Measurements from ENCODE around the gene OSGIN1.

DNA sequence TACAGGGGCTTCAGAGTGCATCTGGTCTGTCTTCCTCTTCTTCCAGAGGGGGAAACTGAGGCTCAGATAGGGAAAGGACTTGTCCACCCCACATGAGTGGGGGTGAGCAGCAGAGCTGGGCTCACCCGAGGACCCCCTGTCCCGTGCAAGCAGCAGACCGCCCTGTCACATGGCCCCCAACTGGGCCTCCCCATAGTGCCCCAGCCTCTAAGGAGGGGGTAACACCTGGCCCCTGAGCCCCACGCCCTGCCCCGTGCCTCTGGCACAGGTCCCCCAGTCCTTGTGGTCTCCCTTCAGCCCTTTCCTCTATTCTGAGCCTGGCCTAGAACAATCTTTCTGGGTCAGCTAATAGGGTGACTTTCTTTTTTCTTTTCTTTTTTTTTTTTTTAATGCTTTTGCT is 8.6 kb downstream of the OSGIN1 start:
- TF ChIP-seq, protein P1, sequence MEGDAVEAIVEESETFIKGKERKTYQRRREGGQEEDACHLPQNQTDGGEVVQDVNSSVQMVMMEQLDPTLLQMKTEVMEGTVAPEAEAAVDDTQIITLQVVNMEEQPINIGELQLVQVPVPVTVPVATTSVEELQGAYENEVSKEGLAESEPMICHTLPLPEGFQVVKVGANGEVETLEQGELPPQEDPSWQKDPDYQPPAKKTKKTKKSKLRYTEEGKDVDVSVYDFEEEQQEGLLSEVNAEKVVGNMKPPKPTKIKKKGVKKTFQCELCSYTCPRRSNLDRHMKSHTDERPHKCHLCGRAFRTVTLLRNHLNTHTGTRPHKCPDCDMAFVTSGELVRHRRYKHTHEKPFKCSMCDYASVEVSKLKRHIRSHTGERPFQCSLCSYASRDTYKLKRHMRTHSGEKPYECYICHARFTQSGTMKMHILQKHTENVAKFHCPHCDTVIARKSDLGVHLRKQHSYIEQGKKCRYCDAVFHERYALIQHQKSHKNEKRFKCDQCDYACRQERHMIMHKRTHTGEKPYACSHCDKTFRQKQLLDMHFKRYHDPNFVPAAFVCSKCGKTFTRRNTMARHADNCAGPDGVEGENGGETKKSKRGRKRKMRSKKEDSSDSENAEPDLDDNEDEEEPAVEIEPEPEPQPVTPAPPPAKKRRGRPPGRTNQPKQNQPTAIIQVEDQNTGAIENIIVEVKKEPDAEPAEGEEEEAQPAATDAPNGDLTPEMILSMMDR (IDR thresholded peaks at IDR 0.05; ENCODE audit: insufficient read depth, low read length) = no peak
- TF ChIP-seq, protein P2, sequence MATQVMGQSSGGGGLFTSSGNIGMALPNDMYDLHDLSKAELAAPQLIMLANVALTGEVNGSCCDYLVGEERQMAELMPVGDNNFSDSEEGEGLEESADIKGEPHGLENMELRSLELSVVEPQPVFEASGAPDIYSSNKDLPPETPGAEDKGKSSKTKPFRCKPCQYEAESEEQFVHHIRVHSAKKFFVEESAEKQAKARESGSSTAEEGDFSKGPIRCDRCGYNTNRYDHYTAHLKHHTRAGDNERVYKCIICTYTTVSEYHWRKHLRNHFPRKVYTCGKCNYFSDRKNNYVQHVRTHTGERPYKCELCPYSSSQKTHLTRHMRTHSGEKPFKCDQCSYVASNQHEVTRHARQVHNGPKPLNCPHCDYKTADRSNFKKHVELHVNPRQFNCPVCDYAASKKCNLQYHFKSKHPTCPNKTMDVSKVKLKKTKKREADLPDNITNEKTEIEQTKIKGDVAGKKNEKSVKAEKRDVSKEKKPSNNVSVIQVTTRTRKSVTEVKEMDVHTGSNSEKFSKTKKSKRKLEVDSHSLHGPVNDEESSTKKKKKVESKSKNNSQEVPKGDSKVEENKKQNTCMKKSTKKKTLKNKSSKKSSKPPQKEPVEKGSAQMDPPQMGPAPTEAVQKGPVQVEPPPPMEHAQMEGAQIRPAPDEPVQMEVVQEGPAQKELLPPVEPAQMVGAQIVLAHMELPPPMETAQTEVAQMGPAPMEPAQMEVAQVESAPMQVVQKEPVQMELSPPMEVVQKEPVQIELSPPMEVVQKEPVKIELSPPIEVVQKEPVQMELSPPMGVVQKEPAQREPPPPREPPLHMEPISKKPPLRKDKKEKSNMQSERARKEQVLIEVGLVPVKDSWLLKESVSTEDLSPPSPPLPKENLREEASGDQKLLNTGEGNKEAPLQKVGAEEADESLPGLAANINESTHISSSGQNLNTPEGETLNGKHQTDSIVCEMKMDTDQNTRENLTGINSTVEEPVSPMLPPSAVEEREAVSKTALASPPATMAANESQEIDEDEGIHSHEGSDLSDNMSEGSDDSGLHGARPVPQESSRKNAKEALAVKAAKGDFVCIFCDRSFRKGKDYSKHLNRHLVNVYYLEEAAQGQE (IDR thresholded peaks at IDR 0.05; ENCODE audit: insufficient replicate concordance, low read depth) = no peak
- TF ChIP-seq POLR2AphosphoS5 (IDR thresholded peaks at IDR 0.05; ENCODE audit: low read depth) = no peak
- no peak for TF ChIP-seq GABPA (IDR thresholded peaks at IDR 0.05; ENCODE audit: low read depth)
- TF ChIP-seq SPI1 (IDR thresholded peaks at IDR 0.05; ENCODE audit: borderline replicate concordance, low read depth) = no peak
